ENCODE results near the gene ACACB. TPM values are rescaled to one million over a fixed set of nuclear protein-coding genes. Genes with fewer than 3 reads are reported as not detected.

The ACACB gene
- total and polyA plus RNA-seq, 2 donors (not counting 3 experiments of a cell fraction or from before 2014, with no cell fraction given), result 1.3 to 5.7 TPM

GRCh38 chr12:109261087-109261486 is 144.7 kb downstream of the ACACB start:
- TF ChIP-seq GATA2 (IDR thresholded peaks at IDR 0.05; ENCODE audit: insufficient read depth, insufficient read length, low read depth, low read length) (no peak), MYC (IDR thresholded peaks at IDR 0.05; ENCODE audit: low read depth, low read length) (no peak), JUN (IDR thresholded peaks at IDR 0.05; ENCODE audit: borderline replicate concordance, insufficient read depth, insufficient read length, low read depth) (no peak), POLR2A (IDR thresholded peaks at IDR 0.05; ENCODE audit: low read depth, low read length) (no peak), POLR2AphosphoS5 (IDR thresholded peaks at IDR 0.05; ENCODE audit: insufficient read depth, low read depth, low read length) (no peak)
- TF ChIP-seq, protein P1, sequence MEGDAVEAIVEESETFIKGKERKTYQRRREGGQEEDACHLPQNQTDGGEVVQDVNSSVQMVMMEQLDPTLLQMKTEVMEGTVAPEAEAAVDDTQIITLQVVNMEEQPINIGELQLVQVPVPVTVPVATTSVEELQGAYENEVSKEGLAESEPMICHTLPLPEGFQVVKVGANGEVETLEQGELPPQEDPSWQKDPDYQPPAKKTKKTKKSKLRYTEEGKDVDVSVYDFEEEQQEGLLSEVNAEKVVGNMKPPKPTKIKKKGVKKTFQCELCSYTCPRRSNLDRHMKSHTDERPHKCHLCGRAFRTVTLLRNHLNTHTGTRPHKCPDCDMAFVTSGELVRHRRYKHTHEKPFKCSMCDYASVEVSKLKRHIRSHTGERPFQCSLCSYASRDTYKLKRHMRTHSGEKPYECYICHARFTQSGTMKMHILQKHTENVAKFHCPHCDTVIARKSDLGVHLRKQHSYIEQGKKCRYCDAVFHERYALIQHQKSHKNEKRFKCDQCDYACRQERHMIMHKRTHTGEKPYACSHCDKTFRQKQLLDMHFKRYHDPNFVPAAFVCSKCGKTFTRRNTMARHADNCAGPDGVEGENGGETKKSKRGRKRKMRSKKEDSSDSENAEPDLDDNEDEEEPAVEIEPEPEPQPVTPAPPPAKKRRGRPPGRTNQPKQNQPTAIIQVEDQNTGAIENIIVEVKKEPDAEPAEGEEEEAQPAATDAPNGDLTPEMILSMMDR (IDR thresholded peaks at IDR 0.05; ENCODE audit: extremely low read depth in 1 of 2, insufficient read depth in 1 of 2, low read depth in 1 of 2, low read length in 2 of 2), result no peak
- no peak overlapping the region for H3K9ac ChIP-seq (replicated peaks; ENCODE audit: extremely low read depth, insufficient read depth, low read length)
- ChIA-PET CTCF (interaction anchor here (1.9 to 6.8 kb wide), 2 partner anchors 124 to 133 kb away, joined by 6 to 190 read pairs; no protein-coding TSS in a partner anchor), POLR2A (no interaction called here)
- H4K20me1 ChIP-seq (replicated peaks; ENCODE audit: control insufficient read depth, extremely low read depth, insufficient read depth, low read length), result no peaks in the 10 kb centered on the region
- no peaks in the 10 kb centered on the region for H3K9me1 ChIP-seq (replicated peaks; ENCODE audit: control insufficient read depth, extremely low read depth, insufficient read depth, low read length)
- no peaks in the 10 kb centered on the region for H3K27me3 ChIP-seq (ENCODE audit: control insufficient read depth in 2 of 2, insufficient read depth in 2 of 2, low read length in 2 of 2)
- no peaks in the 10 kb centered on the region for H3K4me1 ChIP-seq (ENCODE audit: control insufficient read depth, extremely low read depth, insufficient read depth, low read length)
- no peaks in the 10 kb centered on the region for H3K9me3 ChIP-seq (replicated peaks; ENCODE audit: control insufficient read depth, insufficient read depth, low read length)
- no peak overlapping the region for H2AFZ ChIP-seq (ENCODE audit: low read depth, low read length)
- DNase-seq (ENCODE audit: low read depth, low spot score) (no peak), FAIRE-seq (no peak)
- no peak overlapping the region for H3K27ac ChIP-seq (ENCODE audit: insufficient read depth, low read depth, low read length)
- H3K79me2 ChIP-seq (ENCODE audit: control insufficient read depth, insufficient read depth, low read length), result no peaks in the 10 kb centered on the region
- intact Hi-C loops (cut with micrococcal nuclease) (loop anchor here (5.0 kb wide), 1 partner anchor 149 kb away; no protein-coding TSS in a partner anchor), dilution Hi-C loops (cut with MboI; ENCODE audit: extremely low pct_ligation_motif_present, low sequenced_read_pairs) (no loop called here)
- no peak overlapping the region for H3K4me3 ChIP-seq (replicated peaks in 1 of 3; ENCODE audit: insufficient read depth in 1 of 3, low read depth in 1 of 3, low read length in 3 of 3)
- no TSS peak for BruUV-seq (replicated peaks)
- H3K4me2 ChIP-seq (ENCODE audit: insufficient read depth, low read length), result no peak overlapping the region
- no peaks in the 10 kb centered on the region for H3K36me3 ChIP-seq (ENCODE audit: control insufficient read depth in 2 of 2, extremely low read depth in 1 of 2, insufficient read depth in 2 of 2, low read length in 2 of 2)

DNA sequence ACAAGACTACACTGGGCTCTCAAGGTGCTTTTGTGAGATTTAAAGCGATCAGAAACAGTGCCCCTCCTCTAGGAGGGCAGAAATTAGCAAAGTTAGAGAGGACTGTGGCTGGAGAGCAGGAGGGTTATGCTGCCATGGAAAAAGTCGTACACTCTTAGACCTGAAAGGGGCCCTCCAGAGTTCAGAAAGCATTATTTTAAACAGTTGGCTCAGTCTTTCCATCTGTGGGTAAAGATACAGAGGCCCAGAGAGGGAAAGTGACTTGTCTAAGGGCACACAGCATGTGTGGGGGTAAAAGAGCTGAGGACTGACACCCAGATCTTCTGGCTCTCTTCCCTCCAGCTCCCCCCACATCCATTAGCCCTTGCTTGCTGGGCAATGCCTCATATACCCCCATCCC is 145.6 kb downstream of the ACACB start:
- no peaks in the 10 kb centered on the region for H3K79me2 ChIP-seq (ENCODE audit: control insufficient read depth, insufficient read depth, low read length)
- no peaks in the 10 kb centered on the region for H3K27me3 ChIP-seq (ENCODE audit: control insufficient read depth in 2 of 2, insufficient read depth in 2 of 2, low read length in 2 of 2)
- H3K4me1 ChIP-seq (ENCODE audit: control insufficient read depth, extremely low read depth, insufficient read depth, low read length), result no peaks in the 10 kb centered on the region
- dilution Hi-C loops (cut with MboI; ENCODE audit: extremely low pct_ligation_motif_present, low sequenced_read_pairs), result no loop called here
- FAIRE-seq (no peak), DNase-seq (ENCODE audit: low read depth, low spot score) (no peak)
- H3K9me1 ChIP-seq (replicated peaks; ENCODE audit: control insufficient read depth, extremely low read depth, insufficient read depth, low read length), result no peaks in the 10 kb centered on the region
- H3K4me3 ChIP-seq (replicated peaks in 1 of 3; ENCODE audit: insufficient read depth in 1 of 3, low read depth in 1 of 3, low read length in 3 of 3), result no peak overlapping the region
- ChIA-PET POLR2A (no interaction called here), CTCF (interaction anchor here (1.1 to 6.8 kb wide), 8 partner anchors 35 to 166 kb away, joined by 3 to 190 read pairs (median 4); no protein-coding TSS in a partner anchor)
- H4K20me1 ChIP-seq (replicated peaks; ENCODE audit: control insufficient read depth, extremely low read depth, insufficient read depth, low read length), result no peaks in the 10 kb centered on the region
- H3K9ac ChIP-seq (replicated peaks; ENCODE audit: extremely low read depth, insufficient read depth, low read length), result no peak overlapping the region
- TF ChIP-seq POLR2AphosphoS5 (IDR thresholded peaks at IDR 0.05; ENCODE audit: insufficient read depth, low read depth, low read length), result no peak
- TF ChIP-seq POLR2A (IDR thresholded peaks at IDR 0.05; ENCODE audit: low read depth, low read length), result no peak
- TF ChIP-seq, protein P2, sequence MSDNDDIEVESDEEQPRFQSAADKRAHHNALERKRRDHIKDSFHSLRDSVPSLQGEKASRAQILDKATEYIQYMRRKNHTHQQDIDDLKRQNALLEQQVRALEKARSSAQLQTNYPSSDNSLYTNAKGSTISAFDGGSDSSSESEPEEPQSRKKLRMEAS (IDR thresholded peaks at IDR 0.05; ENCODE audit: insufficient read depth, insufficient read length), result no peak
- no peak for TF ChIP-seq JUN (IDR thresholded peaks at IDR 0.05; ENCODE audit: borderline replicate concordance, insufficient read depth, insufficient read length, low read depth)
- TF ChIP-seq, protein P1 (IDR thresholded peaks at IDR 0.05; ENCODE audit: extremely low read depth in 1 of 2, insufficient read depth in 1 of 2, low read depth in 1 of 2, low read length in 2 of 2), result no peak
- TF ChIP-seq EZH2 (IDR thresholded peaks at IDR 0.05; ENCODE audit: borderline replicate concordance, low read depth, low read length, severe bottlenecking), result no peak
- TF ChIP-seq GATA2 (IDR thresholded peaks at IDR 0.05; ENCODE audit: insufficient read depth, insufficient read length, low read depth, low read length), result no peak
- no peak for TF ChIP-seq MYC (IDR thresholded peaks at IDR 0.05; ENCODE audit: low read depth, low read length)
- no peak for TF ChIP-seq FOS (IDR thresholded peaks at IDR 0.05; ENCODE audit: borderline replicate concordance, insufficient read depth, low read length)
- no peaks in the 10 kb centered on the region for H3K36me3 ChIP-seq (ENCODE audit: control insufficient read depth in 2 of 2, extremely low read depth in 1 of 2, insufficient read depth in 2 of 2, low read length in 2 of 2)
- intact Hi-C loops (cut with micrococcal nuclease), result loop anchor here (5.0 kb wide), 1 partner anchor 150 kb away; no protein-coding TSS in a partner anchor
- BruUV-seq (replicated peaks), result no TSS peak
- no peak overlapping the region for H2AFZ ChIP-seq (ENCODE audit: low read depth, low read length)
- no peak overlapping the region for H3K27ac ChIP-seq (ENCODE audit: insufficient read depth, low read depth, low read length)
- H3K9me3 ChIP-seq (replicated peaks; ENCODE audit: control insufficient read depth, insufficient read depth, low read length), result no peaks in the 10 kb centered on the region
- H3K4me2 ChIP-seq (ENCODE audit: insufficient read depth, low read length), result no peak overlapping the region

Measured in endothelial cell of umbilical vein (primary cell).